C4-2B (cell line): ENCODE measurements around the gene IFI30.

ENCODE experiments used
- H3K27ac ChIP-seq: fragments of 450-650 bp; 2 replicates; pipeline ENCODE4 v1.5.1; 2017
- CTCF ChIP-seq: fragments of 450-650 bp; conservative IDR thresholded peaks from 2 replicates; pipeline ENCODE4 v1.5.1; 2017; ENCODE audit warnings: mild to moderate bottlenecking
- ZFX ChIP-seq: fragments of 450-650 bp; IDR thresholded peaks from 2 replicates; pipeline ENCODE4 v1.6.1; 2017

Gene IFI30

GRCh38 chr19:18218159-18218558, 44.5 kb downstream of the IFI30 start:
- TF ChIP-seq ZFX = no peak
- TF ChIP-seq CTCF = no peak
- no peak overlapping the region for H3K27ac ChIP-seq

- TF ChIP-seq CTCF = no peak
- no peak for TF ChIP-seq ZFX
- H3K27ac ChIP-seq = no peak overlapping the region
Measured at GRCh38 chr19:18218600-18218999, 45.0 kb downstream of the IFI30 start.

- TF ChIP-seq ZFX (no peak), CTCF (no peak)
- no peak overlapping the region for H3K27ac ChIP-seq
Measured at GRCh38 chr19:18219911-18220631, 46.5 kb downstream of the IFI30 start.

- no peak overlapping the region for H3K27ac ChIP-seq
- TF ChIP-seq CTCF = no peak
- TF ChIP-seq ZFX = no peak
Measured at GRCh38 chr19:18220632-18221275, 47.1 kb downstream of the IFI30 start.

- no peak overlapping the region for H3K27ac ChIP-seq
- TF ChIP-seq ZFX = no peak
- TF ChIP-seq CTCF = no peak
Measured at GRCh38 chr19:18221815-18222725, 48.5 kb downstream of the IFI30 start.

GRCh38 chr19:18223860-18224524, 50.4 kb downstream of the IFI30 start:
- TF ChIP-seq ZFX (no peak), CTCF (no peak)
- H3K27ac ChIP-seq = peak overlapping the region; percentile 36
